SK-N-SH treated with all-trans-retinoic acid at 6 μM for 48 hours (cell line): ENCODE measurements around the gene OSBPL9.

Source experiments
- ATAC-seq: fragments of 200-7000 bp; cut with Tn5 transposase; 3 replicates; pipeline ENCODE4 v1.9.1; 2020; ENCODE audit warnings: mild to moderate bottlenecking, moderate library complexity
- ARNTL ChIP-seq: fragments of 450-650 bp; formaldehyde crosslinking; IDR thresholded peaks from 2 replicates; pipeline ENCODE4 v1.5.0; 2020; ENCODE audit warnings: low read depth, mild to moderate bottlenecking, moderate library complexity, borderline replicate concordance
- BACH2 ChIP-seq: fragments of 250-450 bp; sonication (Bioruptor Pico); IDR thresholded peaks from 2 replicates; pipeline ENCODE4 v1.9.0; 2021; ENCODE audit warnings: mild to moderate bottlenecking, borderline replicate concordance
- CREB5 ChIP-seq: fragments of 250-450 bp; sonication (Bioruptor Pico); IDR thresholded peaks from 2 replicates; pipeline ENCODE4 v1.5.1; 2020; ENCODE audit warnings: low read depth, mild to moderate bottlenecking, moderate library complexity
- CSDC2 ChIP-seq: fragments of 250-450 bp; sonication (Bioruptor Pico); IDR thresholded peaks from 2 replicates; pipeline ENCODE4 v1.5.0; 2020; ENCODE audit warnings: mild to moderate bottlenecking, moderate library complexity
- ESRRG ChIP-seq: fragments of 250-450 bp; sonication (Bioruptor Pico); IDR thresholded peaks from 2 replicates; pipeline ENCODE4 v1.6.1; 2021; ENCODE audit warnings: mild to moderate bottlenecking
- GLIS3 ChIP-seq: fragments of 250-450 bp; sonication (Bioruptor Pico); IDR thresholded peaks from 2 replicates; pipeline ENCODE4 v1.5.0; 2020; ENCODE audit warnings: mild to moderate bottlenecking, moderate library complexity
- ISL1 ChIP-seq: fragments of 250-450 bp; sonication (Bioruptor Pico); IDR thresholded peaks from 2 replicates; pipeline ENCODE4 v2.1.2; 2022; ENCODE audit warnings: mild to moderate bottlenecking, moderate library complexity
- OSR1 ChIP-seq: fragments of 250-450 bp; sonication (Bioruptor Pico); IDR thresholded peaks from 2 replicates; pipeline ENCODE4 v1.8.0; 2022; ENCODE audit warnings: moderate library complexity, mild to moderate bottlenecking, inconsistent platforms
- PATZ1 ChIP-seq: fragments of 250-450 bp; sonication (Bioruptor Pico); IDR thresholded peaks from 2 replicates; pipeline ENCODE4 v1.8.0; 2020; ENCODE audit warnings: mild to moderate bottlenecking, moderate library complexity, borderline replicate concordance
- POU6F1 ChIP-seq: fragments of 250-450 bp; sonication (Bioruptor Pico); IDR thresholded peaks from 2 replicates; pipeline ENCODE4 v1.8.0; 2021; ENCODE audit warnings: low read depth, mild to moderate bottlenecking, moderate library complexity, borderline replicate concordance
- PPARA ChIP-seq: fragments of 250-450 bp; sonication (Bioruptor Pico); IDR thresholded peaks from 2 replicates; pipeline ENCODE4 v1.5.0; 2020; ENCODE audit warnings: mild to moderate bottlenecking, borderline replicate concordance
- RARB ChIP-seq: fragments of 250-450 bp; sonication (Bioruptor Pico); IDR thresholded peaks from 2 replicates; pipeline ENCODE4 v1.8.0; 2021; ENCODE audit warnings: mild to moderate bottlenecking, moderate library complexity
- SNAI2 ChIP-seq: fragments of 250-450 bp; sonication (Bioruptor Pico); IDR thresholded peaks from 2 replicates; pipeline ENCODE4 v1.5.0; 2020; ENCODE audit warnings: mild to moderate bottlenecking, moderate library complexity
- TOX ChIP-seq: fragments of 250-450 bp; sonication (Bioruptor Pico); IDR thresholded peaks from 2 replicates; pipeline ENCODE4 v1.8.0; 2021; ENCODE audit warnings: mild to moderate bottlenecking, moderate library complexity, borderline replicate concordance
- TSHZ2 ChIP-seq: fragments of 250-450 bp; sonication (Bioruptor Pico); IDR thresholded peaks from 2 replicates; pipeline ENCODE4 v1.5.0; 2020; ENCODE audit warnings: mild to moderate bottlenecking, moderate library complexity
- ZC3H10 ChIP-seq: fragments of 250-450 bp; sonication (Bioruptor Pico); IDR thresholded peaks from 2 replicates; pipeline ENCODE4 v1.5.1; 2021; ENCODE audit warnings: mild to moderate bottlenecking, moderate library complexity
- ZFP3 ChIP-seq: fragments of 250-450 bp; sonication (Bioruptor Pico); IDR thresholded peaks from 2 replicates; pipeline ENCODE4 v1.5.0; 2020; ENCODE audit warnings: mild to moderate bottlenecking, moderate library complexity
- ZNF565 ChIP-seq: fragments of 450-650 bp; formaldehyde crosslinking; conservative IDR thresholded peaks from 2 replicates; pipeline ENCODE4 v1.5.0; 2020; ENCODE audit warnings: low read depth, mild to moderate bottlenecking, moderate library complexity
- ZNF70 ChIP-seq: fragments of 450-650 bp; formaldehyde crosslinking; IDR thresholded peaks from 2 replicates; pipeline ENCODE4 v1.5.0; 2020; ENCODE audit warnings: mild to moderate bottlenecking, moderate library complexity
- ZNF8 ChIP-seq: fragments of 450-650 bp; formaldehyde crosslinking; IDR thresholded peaks from 2 replicates; pipeline ENCODE4 v1.5.0; 2020; ENCODE audit warnings: mild to moderate bottlenecking, moderate library complexity

Gene OSBPL9

GRCh38 chr1:51639694-51640093 lies 22.8 kb downstream of the OSBPL9 start (continued):
- no peak for TF ChIP-seq POU6F1 (CRISPR knock-in tag)

- no peak for ATAC-seq
These were observed 24.2 kb downstream of the OSBPL9 start for GRCh38 chr1:51641096-51641495.

GRCh38 chr1:51642739-51643142 lies 25.8 kb downstream of the OSBPL9 start:
- TF ChIP-seq SNAI2 (CRISPR knock-in tag): 0 out of 2 replicates have a peak, but pooled peaks have one; percentile 4
- TF ChIP-seq ZNF70: no peak
- TF ChIP-seq RARB (CRISPR knock-in tag): no peak
- TF ChIP-seq ZNF8 (CRISPR knock-in tag): no peak
- no peak for TF ChIP-seq ESRRG (CRISPR knock-in tag)
- TF ChIP-seq ZFP3 (CRISPR knock-in tag): 0 out of 2 replicates have a peak, but pooled peaks have one; percentile 11
- peak; percentile 94 for TF ChIP-seq ISL1 (CRISPR knock-in tag)
- TF ChIP-seq OSR1 (CRISPR knock-in tag): no peak
- no peak for TF ChIP-seq ARNTL (CRISPR knock-in tag)
- peak; percentile 74; the same call in 1 of the 2 replicates for TF ChIP-seq CREB5 (CRISPR knock-in tag)
- TF ChIP-seq TSHZ2 (CRISPR knock-in tag): no peak
- TF ChIP-seq GLIS3 (CRISPR knock-in tag): no peak
- TF ChIP-seq PPARA (CRISPR knock-in tag): no peak
- TF ChIP-seq POU6F1 (CRISPR knock-in tag): no peak
- TF ChIP-seq, all 23 proteins: peak for 4
- peak; percentile 78 for ATAC-seq

More at GRCh38 chr1:51641096-51641495, 24.2 kb downstream of the OSBPL9 start:
- TF ChIP-seq ESRRG (CRISPR knock-in tag): no peak
- TF ChIP-seq ZC3H10 (CRISPR knock-in tag): no peak
- no peak for TF ChIP-seq BACH2

- TF ChIP-seq PATZ1 (no peak), ESRRG (CRISPR knock-in tag) (no peak), GLIS3 (CRISPR knock-in tag) (no peak), ZNF565 (CRISPR knock-in tag) (no peak), ZNF70 (no peak), POU6F1 (CRISPR knock-in tag) (no peak), CSDC2 (no peak), TOX (CRISPR knock-in tag) (no peak)
- no peak for ATAC-seq
These were observed 26.5 kb downstream of the OSBPL9 start for GRCh38 chr1:51643362-51643761.
